ENCODE measurements around the gene DPYSL4.

DPYSL4 gene

DNA sequence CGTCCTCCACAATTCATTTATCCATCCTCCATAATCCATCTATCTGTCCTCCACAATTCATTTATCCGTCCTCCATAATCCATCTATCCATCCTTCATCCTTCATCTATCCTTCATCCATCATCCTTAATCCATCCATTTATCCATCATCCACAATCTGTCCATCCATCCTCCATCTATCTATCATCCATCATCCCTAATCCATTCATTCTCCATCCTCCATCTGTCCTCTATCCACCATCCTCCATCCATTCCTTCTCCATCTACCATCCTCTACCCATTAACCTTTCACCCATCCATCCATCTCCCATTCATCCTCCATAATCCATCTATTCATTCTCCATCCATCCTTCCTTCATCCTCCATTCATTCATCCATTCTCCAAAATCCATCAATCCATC is 36.0 kb upstream of the DPYSL4 start:
- Histone ChIP-seq H4K20me1 (ENCODE audit: control insufficient read depth, insufficient read depth, low read depth, low read length) (no peaks in the 10 kb centered on the region), H3K9me3 (ENCODE audit: control insufficient read depth, insufficient read depth, low read length) (no peaks in the 10 kb centered on the region), H3K9me2 (replicated peaks; ENCODE audit: control insufficient read depth, low read length) (no peaks in the 10 kb centered on the region), H3F3A (ENCODE audit: control insufficient read depth, insufficient read depth) (no peaks in the 10 kb centered on the region), H3K4me3 (ENCODE audit: low read length) (no peak overlapping the region), H3K79me2 (ENCODE audit: control insufficient read depth, low read length) (no peaks in the 10 kb centered on the region), H3K27me3 (ENCODE audit: control insufficient read depth, low read length) (no peaks in the 10 kb centered on the region), H3K4me2 (ENCODE audit: low read length) (no peak overlapping the region), H3K27ac (ENCODE audit: low read depth, low read length) (no peak overlapping the region), H3K36me3 (ENCODE audit: control insufficient read depth, low read length) (no peaks in the 10 kb centered on the region), H3K4me1 (ENCODE audit: control insufficient read depth, low read length) (no peaks in the 10 kb centered on the region)
- TF ChIP-seq, protein P1, sequence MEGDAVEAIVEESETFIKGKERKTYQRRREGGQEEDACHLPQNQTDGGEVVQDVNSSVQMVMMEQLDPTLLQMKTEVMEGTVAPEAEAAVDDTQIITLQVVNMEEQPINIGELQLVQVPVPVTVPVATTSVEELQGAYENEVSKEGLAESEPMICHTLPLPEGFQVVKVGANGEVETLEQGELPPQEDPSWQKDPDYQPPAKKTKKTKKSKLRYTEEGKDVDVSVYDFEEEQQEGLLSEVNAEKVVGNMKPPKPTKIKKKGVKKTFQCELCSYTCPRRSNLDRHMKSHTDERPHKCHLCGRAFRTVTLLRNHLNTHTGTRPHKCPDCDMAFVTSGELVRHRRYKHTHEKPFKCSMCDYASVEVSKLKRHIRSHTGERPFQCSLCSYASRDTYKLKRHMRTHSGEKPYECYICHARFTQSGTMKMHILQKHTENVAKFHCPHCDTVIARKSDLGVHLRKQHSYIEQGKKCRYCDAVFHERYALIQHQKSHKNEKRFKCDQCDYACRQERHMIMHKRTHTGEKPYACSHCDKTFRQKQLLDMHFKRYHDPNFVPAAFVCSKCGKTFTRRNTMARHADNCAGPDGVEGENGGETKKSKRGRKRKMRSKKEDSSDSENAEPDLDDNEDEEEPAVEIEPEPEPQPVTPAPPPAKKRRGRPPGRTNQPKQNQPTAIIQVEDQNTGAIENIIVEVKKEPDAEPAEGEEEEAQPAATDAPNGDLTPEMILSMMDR (IDR thresholded peaks at IDR 0.05; ENCODE audit: low read depth, low read length, poor library complexity, severe bottlenecking): no peak
- no peak for TF ChIP-seq EZH2phosphoT487 (IDR thresholded peaks at IDR 0.05; ENCODE audit: borderline replicate concordance, low read length)

DNA sequence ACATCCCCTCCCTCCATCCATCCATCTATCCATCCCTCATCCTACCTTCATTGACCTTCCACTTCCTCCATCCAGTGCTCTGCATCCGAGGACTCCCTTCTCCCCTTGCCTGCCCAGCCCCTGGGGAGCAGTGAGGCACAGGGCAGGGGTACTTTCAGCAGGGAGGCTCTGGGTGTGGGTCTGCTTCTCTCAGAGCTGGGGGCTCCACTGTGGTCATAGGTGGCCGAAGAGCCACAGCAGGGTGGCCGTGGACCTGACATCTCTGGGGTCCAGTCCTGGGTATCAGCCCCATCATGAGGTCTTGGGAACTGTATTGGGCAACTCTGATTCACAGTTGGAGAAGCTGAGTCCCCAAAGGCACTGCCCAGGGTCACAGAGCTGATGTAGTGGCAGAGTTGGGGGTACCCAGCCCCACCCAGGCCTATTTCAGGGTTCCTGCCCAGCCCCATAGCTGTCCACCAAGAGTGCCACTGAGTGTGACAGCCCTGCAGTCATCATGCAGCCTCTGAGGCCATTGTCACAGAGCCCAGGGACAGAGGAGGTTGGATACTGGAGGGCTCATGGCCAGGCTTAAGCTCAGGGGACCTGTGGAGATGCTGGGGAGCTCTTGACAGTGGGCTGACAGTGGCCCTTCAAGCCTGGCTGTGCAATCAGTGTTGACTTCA is 35.3 kb upstream of the DPYSL4 start:
- Histone ChIP-seq H3K9me3 (ENCODE audit: control insufficient read depth, insufficient read depth, low read length) (no peaks in the 10 kb centered on the region), H3K27me3 (ENCODE audit: control insufficient read depth, low read length) (no peaks in the 10 kb centered on the region), H3K4me2 (ENCODE audit: low read length) (no peak overlapping the region), H3F3A (ENCODE audit: control insufficient read depth, insufficient read depth) (no peaks in the 10 kb centered on the region), H4K20me1 (ENCODE audit: control insufficient read depth, insufficient read depth, low read depth, low read length) (no peaks in the 10 kb centered on the region), H3K9me2 (replicated peaks; ENCODE audit: control insufficient read depth, low read length) (no peaks in the 10 kb centered on the region), H3K79me2 (ENCODE audit: control insufficient read depth, low read length) (no peaks in the 10 kb centered on the region), H3K27ac (ENCODE audit: low read depth, low read length) (no peak overlapping the region), H3K4me3 (ENCODE audit: low read length) (no peak overlapping the region), H3K4me1 (ENCODE audit: control insufficient read depth, low read length) (no peaks in the 10 kb centered on the region), H3K36me3 (ENCODE audit: control insufficient read depth, low read length) (no peaks in the 10 kb centered on the region)
- TF ChIP-seq, protein P1 (IDR thresholded peaks at IDR 0.05; ENCODE audit: low read depth, low read length, poor library complexity, severe bottlenecking): no peak
- TF ChIP-seq EZH2phosphoT487 (IDR thresholded peaks at IDR 0.05; ENCODE audit: borderline replicate concordance, low read length): no peak

DNA sequence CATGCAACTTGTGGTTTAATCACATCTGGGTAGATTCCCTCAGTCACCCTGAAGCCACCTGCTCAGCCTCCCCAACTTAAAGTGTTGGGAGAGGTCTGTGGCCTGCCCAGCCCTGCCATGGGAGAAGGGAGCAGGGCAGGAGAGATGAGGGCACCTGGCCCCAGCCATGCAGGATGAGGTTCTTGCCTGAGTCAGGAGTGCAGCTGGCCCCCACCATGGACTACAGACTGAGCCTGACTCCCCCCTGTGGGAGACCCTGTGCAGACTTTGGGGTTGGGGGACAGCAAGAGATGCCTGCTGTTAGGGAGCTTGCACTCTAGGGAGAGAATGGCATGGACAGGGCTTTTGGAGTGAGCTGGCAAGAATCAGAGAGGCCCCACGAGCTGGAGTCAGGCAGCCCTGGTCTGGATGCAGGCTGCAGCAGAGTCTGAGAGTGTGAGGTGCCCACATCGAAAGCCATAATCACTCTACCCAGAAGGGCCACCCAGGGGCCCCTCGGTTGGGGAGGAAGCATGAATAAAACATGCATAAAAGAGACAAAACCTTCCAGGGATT is 34.7 kb upstream of the DPYSL4 start:
- no peak overlapping the region for H3K27ac ChIP-seq (ENCODE audit: low read depth, low read length)
- no peaks in the 10 kb centered on the region for H3K36me3 ChIP-seq (ENCODE audit: control insufficient read depth, low read length)
- no peaks in the 10 kb centered on the region for H4K20me1 ChIP-seq (ENCODE audit: control insufficient read depth, insufficient read depth, low read depth, low read length)
- no peak overlapping the region for H3K4me2 ChIP-seq (ENCODE audit: low read length)
- H3K9me3 ChIP-seq (ENCODE audit: control insufficient read depth, insufficient read depth, low read length): no peaks in the 10 kb centered on the region
- no peaks in the 10 kb centered on the region for H3K4me1 ChIP-seq (ENCODE audit: control insufficient read depth, low read length)
- H3K79me2 ChIP-seq (ENCODE audit: control insufficient read depth, low read length): no peaks in the 10 kb centered on the region
- H3F3A ChIP-seq (ENCODE audit: control insufficient read depth, insufficient read depth): no peaks in the 10 kb centered on the region
- H3K9me2 ChIP-seq (replicated peaks; ENCODE audit: control insufficient read depth, low read length): no peaks in the 10 kb centered on the region
- TF ChIP-seq, protein P1 (IDR thresholded peaks at IDR 0.05; ENCODE audit: low read depth, low read length, poor library complexity, severe bottlenecking): no peak
- no peak for TF ChIP-seq EZH2phosphoT487 (IDR thresholded peaks at IDR 0.05; ENCODE audit: borderline replicate concordance, low read length)
- no peak overlapping the region for H3K4me3 ChIP-seq (ENCODE audit: low read length)
- H3K27me3 ChIP-seq (ENCODE audit: control insufficient read depth, low read length): no peaks in the 10 kb centered on the region
